Measurements from ENCODE around the gene DGCR2. TPM values are rescaled to one million over a fixed set of nuclear protein-coding genes. Genes with fewer than 3 reads are reported as not detected.

The DGCR2 gene
- total and polyA plus RNA-seq, 2 of the 4 experiments (the other 2 are of a cell fraction): 17.2 to 35.4 TPM

DNA sequence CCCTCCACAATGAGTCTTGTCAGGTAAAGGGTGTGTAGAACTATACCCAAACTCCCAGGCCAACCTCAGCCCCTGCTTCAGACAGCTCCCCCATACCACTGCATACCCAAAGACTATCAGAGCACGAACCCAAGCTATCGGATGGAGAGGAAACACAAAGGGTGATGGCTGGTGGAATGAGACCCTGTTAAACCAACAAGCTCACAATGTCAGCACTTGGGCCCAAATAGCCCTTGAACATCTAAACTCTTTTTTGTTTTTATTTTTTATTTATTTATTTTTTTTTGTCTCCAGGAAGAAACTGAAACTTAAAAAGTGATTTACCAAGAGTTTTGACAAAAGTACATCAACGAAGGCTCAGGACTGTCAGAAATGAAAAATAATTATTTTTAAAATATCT lies 10.6 kb downstream of the DGCR2 start:
- H4K8ac ChIP-seq (ENCODE audit: low read depth in 2 of 2, low read length in 2 of 2): no peak overlapping the region
- peaks cover 85% of the 10 kb centered on the region for H4K20me1 ChIP-seq (ENCODE audit: insufficient read depth, low read length)
- H3K4me1 ChIP-seq (ENCODE audit: control insufficient read depth, insufficient read depth, low read length): peaks cover 11% of the 10 kb centered on the region
- no peak overlapping the region for H3K9ac ChIP-seq (ENCODE audit: low read depth, low read length)
- ATAC-seq (ENCODE audit: low read depth) (no peak), DNase-seq (no peak)
- no peak overlapping the region for H3K18ac ChIP-seq (ENCODE audit: low read depth, low read length)
- no peak overlapping the region for H2AFZ ChIP-seq (replicated peaks; ENCODE audit: low read length, poor library complexity)
- H3K23ac ChIP-seq (ENCODE audit: low read depth, low read length): no peak overlapping the region
- no peak overlapping the region for H2BK120ac ChIP-seq (ENCODE audit: low read depth, low read length)
- no peak for TF ChIP-seq RCOR1 (IDR thresholded peaks at IDR 0.05; ENCODE audit: insufficient replicate concordance, low read length)
- no peak for TF ChIP-seq RAD21 (IDR thresholded peaks at IDR 0.05; ENCODE audit: low read length)
- no peak for TF ChIP-seq NFE2L2 (IDR thresholded peaks at IDR 0.05; ENCODE audit: low read depth, low read length)
- TF ChIP-seq MXI1 (IDR thresholded peaks at IDR 0.05; ENCODE audit: borderline replicate concordance, low read depth, low read length): no peak
- TF ChIP-seq FOS (IDR thresholded peaks at IDR 0.05; ENCODE audit: low read depth, low read length): no peak
- no peak for TF ChIP-seq CEBPB (IDR thresholded peaks at IDR 0.05; ENCODE audit: low read depth, low read length)
- no peak for TF ChIP-seq CHD1 (IDR thresholded peaks at IDR 0.05; ENCODE audit: low read depth, low read length)
- TF ChIP-seq, protein P1, sequence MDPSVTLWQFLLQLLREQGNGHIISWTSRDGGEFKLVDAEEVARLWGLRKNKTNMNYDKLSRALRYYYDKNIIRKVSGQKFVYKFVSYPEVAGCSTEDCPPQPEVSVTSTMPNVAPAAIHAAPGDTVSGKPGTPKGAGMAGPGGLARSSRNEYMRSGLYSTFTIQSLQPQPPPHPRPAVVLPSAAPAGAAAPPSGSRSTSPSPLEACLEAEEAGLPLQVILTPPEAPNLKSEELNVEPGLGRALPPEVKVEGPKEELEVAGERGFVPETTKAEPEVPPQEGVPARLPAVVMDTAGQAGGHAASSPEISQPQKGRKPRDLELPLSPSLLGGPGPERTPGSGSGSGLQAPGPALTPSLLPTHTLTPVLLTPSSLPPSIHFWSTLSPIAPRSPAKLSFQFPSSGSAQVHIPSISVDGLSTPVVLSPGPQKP (IDR thresholded peaks at IDR 0.05; ENCODE audit: borderline replicate concordance, low read depth, low read length): no peak
- no peak for TF ChIP-seq MAFK (IDR thresholded peaks at IDR 0.05; ENCODE audit: low read depth, low read length)
- TF ChIP-seq SMC3 (IDR thresholded peaks at IDR 0.05; ENCODE audit: low read depth, low read length): no peak
- no peak for TF ChIP-seq MAZ (IDR thresholded peaks at IDR 0.05; ENCODE audit: borderline replicate concordance, low read depth, low read length)
- TF ChIP-seq, protein P2, sequence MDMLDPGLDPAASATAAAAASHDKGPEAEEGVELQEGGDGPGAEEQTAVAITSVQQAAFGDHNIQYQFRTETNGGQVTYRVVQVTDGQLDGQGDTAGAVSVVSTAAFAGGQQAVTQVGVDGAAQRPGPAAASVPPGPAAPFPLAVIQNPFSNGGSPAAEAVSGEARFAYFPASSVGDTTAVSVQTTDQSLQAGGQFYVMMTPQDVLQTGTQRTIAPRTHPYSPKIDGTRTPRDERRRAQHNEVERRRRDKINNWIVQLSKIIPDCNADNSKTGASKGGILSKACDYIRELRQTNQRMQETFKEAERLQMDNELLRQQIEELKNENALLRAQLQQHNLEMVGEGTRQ (IDR thresholded peaks at IDR 0.05; ENCODE audit: low read depth, low read length): no peak
- TF ChIP-seq POLR2A (IDR thresholded peaks at IDR 0.05; ENCODE audit: low read depth, low read length): no peak
- TF ChIP-seq BHLHE40 (IDR thresholded peaks at IDR 0.05; ENCODE audit: low read depth, low read length): no peak
- H2BK15ac ChIP-seq (ENCODE audit: low read depth, low read length): no peak overlapping the region
- no peaks in the 10 kb centered on the region for H3K27me3 ChIP-seq (ENCODE audit: control insufficient read depth, insufficient read depth, low read length)
- no peak overlapping the region for H2BK20ac ChIP-seq (ENCODE audit: low read depth, low read length)
- H3K9me1 ChIP-seq (ENCODE audit: insufficient read depth, low read length): peaks cover 34% of the 10 kb centered on the region
- dilution Hi-C loops (cut with HindIII; ENCODE audit: low sequenced_read_pairs, unreplicated experiment) (no loop called here), intact Hi-C loops (cut with micrococcal nuclease) (no loop called here), in situ Hi-C loops (cut with MboI; ENCODE audit: low sequenced_read_pairs) (no loop called here)
- no peak overlapping the region for H3K14ac ChIP-seq (replicated peaks; ENCODE audit: low read depth, low read length)
- peaks cover 33 to 81% of the 10 kb centered on the region in 2 experiments for H3K79me1 ChIP-seq (ENCODE audit: low read depth in 1 of 2, low read length in 2 of 2)
- no peak overlapping the region for H4K5ac ChIP-seq (ENCODE audit: low read depth, low read length)
- H3K56ac ChIP-seq (ENCODE audit: extremely low read depth, insufficient read depth, low read length): no peak overlapping the region
- H2AK9ac ChIP-seq (replicated peaks; ENCODE audit: low read depth, low read length, poor library complexity): no peak overlapping the region
- 0 out of 2 replicates have a peak, but pooled peaks cover under 1% of the 10 kb centered on the region for H3K36me3 ChIP-seq (ENCODE audit: control insufficient read depth, insufficient read depth, low read length)
- BruUV-seq (replicated peaks): no TSS peak
- H2BK5ac ChIP-seq (ENCODE audit: low read depth, low read length, poor library complexity, severe bottlenecking): no peak overlapping the region
- no peak overlapping the region for H2AK5ac ChIP-seq (ENCODE audit: low read depth, low read length)
- H3K4ac ChIP-seq (ENCODE audit: low read depth, low read length): no peak overlapping the region
- no CpG with 5 or more reads among the region's 3 CpGs for WGBS, 2 experiments (ENCODE audit: extremely low coverage in 2 of 2, insufficient read length in 1 of 2)
- CTCF ChIA-PET: no interaction called here
- no peak overlapping the region for H3K4me2 ChIP-seq (ENCODE audit: low read depth, low read length)
- no peak overlapping the region for H3K27ac ChIP-seq (ENCODE audit: insufficient read depth, low read length)
- no peak overlapping the region for H3K4me3 ChIP-seq (ENCODE audit: insufficient read depth, low read depth, low read length)
- no peaks in the 10 kb centered on the region for H3K9me3 ChIP-seq (ENCODE audit: control insufficient read depth, insufficient read depth, low read length)
- POLR2A ChIA-PET (ENCODE audit: unreplicated experiment): no interaction called here
- no peak overlapping the region for H4K91ac ChIP-seq (ENCODE audit: insufficient read depth, low read depth, low read length)

Data from IMR-90 (cell line).